DND-41 (cell line): ENCODE data around the gene RFX1.

Experiments
- ATAC-seq: fragments of 200-7000 bp; cut with Tn5 transposase; 3 replicates; pipeline ENCODE4 v1.9.1; 2021; ENCODE audit warnings: low read depth; ENCODE audit not compliant: insufficient read depth
- DNase-seq: peaks from one replicate; pipeline ENCODE4 v3.0.0-alpha.2; 2020
- H2AFZ ChIP-seq: 2 replicates; pipeline ENCODE4 v1.6.0; 2012; ENCODE audit warnings: low read depth, low read length
- H3K27ac ChIP-seq: 2 replicates; pipeline ENCODE4 v1.5.1; 2012; ENCODE audit warnings: low read length, inconsistent platforms
- H3K27me3 ChIP-seq: fragments of 200-600 bp; sonication (generic); 2 replicates; pipeline ENCODE4 v1.6.0; 2012; ENCODE audit warnings: low read length, mild to moderate bottlenecking, inconsistent platforms; ENCODE audit not compliant: insufficient read depth, poor library complexity
- H3K36me3 ChIP-seq: 2 replicates; pipeline ENCODE4 v1.5.1; 2012; ENCODE audit warnings: low read length, inconsistent platforms; ENCODE audit not compliant: insufficient read depth
- H3K4me1 ChIP-seq: 2 replicates; pipeline ENCODE4 v1.5.1; 2012; ENCODE audit warnings: mild to moderate bottlenecking, low read length; ENCODE audit not compliant: insufficient read depth
- H3K4me2 ChIP-seq: 2 replicates; pipeline ENCODE4 v1.6.0; 2012; ENCODE audit warnings: mild to moderate bottlenecking, moderate library complexity, low read length, inconsistent platforms; ENCODE audit not compliant: insufficient read depth
- H3K4me3 ChIP-seq, 2 experiments: fragments of 200-600 bp in 1 of 2; shearing (Covaris generic) in 1 of 2; 2 replicates each; pipeline ENCODE4 v1.5.1; 2012 to 2016; ENCODE audit warnings: inconsistent platforms in 2 of 2, low read length in 2 of 2, mild to moderate bottlenecking in 2 of 2, low read depth in 1 of 2, moderate library complexity in 1 of 2
- H3K79me2 ChIP-seq: 2 replicates; pipeline ENCODE4 v1.6.0; 2012; ENCODE audit warnings: low read length, inconsistent platforms; ENCODE audit not compliant: insufficient read depth
- H3K9ac ChIP-seq: 2 replicates; pipeline ENCODE4 v1.6.0; 2012; ENCODE audit warnings: low read depth, mild to moderate bottlenecking, inconsistent platforms, low read length, moderate library complexity
- H3K9me3 ChIP-seq: 2 replicates; pipeline ENCODE4 v1.5.1; 2012; ENCODE audit warnings: low read length, moderate library complexity, mild to moderate bottlenecking, inconsistent platforms; ENCODE audit not compliant: insufficient read depth, severe bottlenecking
- H4K20me1 ChIP-seq: 2 replicates; pipeline ENCODE4 v1.6.0; 2012; ENCODE audit warnings: low read length; ENCODE audit not compliant: insufficient read depth
- CTCF ChIP-seq: IDR thresholded peaks from 2 replicates; pipeline ENCODE4 v1.5.1; 2012; ENCODE audit warnings: borderline replicate concordance, low read length, moderate library complexity, mild to moderate bottlenecking; ENCODE audit not compliant: poor library complexity, severe bottlenecking; ENCODE audit errors: extremely low read depth
- EZH2 ChIP-seq: IDR thresholded peaks from 3 replicates; pipeline ENCODE4 v1.6.1; 2012; ENCODE audit warnings: borderline replicate concordance, low read depth, mild to moderate bottlenecking, moderate library complexity, low read length, inconsistent platforms; ENCODE audit not compliant: severe bottlenecking

Gene RFX1

GRCh38 chr19:13964776-13965175 lies 41.3 kb downstream of the RFX1 start:
- no peaks in the 10 kb centered on the region for H3K4me1 ChIP-seq
- no peak overlapping the region for H3K4me2 ChIP-seq
- H3K79me2 ChIP-seq = no peaks in the 10 kb centered on the region
- no peaks in the 10 kb centered on the region for H3K27me3 ChIP-seq
- no peak overlapping the region for H3K27ac ChIP-seq
- H3K36me3 ChIP-seq = peaks cover 72% of the 10 kb centered on the region
- no peak overlapping the region for H2AFZ ChIP-seq
- H3K9ac ChIP-seq = no peak overlapping the region
- H3K9me3 ChIP-seq = no peaks in the 10 kb centered on the region
- ATAC-seq = no peak
- TF ChIP-seq CTCF (no peak), EZH2 (no peak)
- H4K20me1 ChIP-seq = no peaks in the 10 kb centered on the region
- DNase-seq = no peak
- no peak overlapping the region for H3K4me3 ChIP-seq

- Histone ChIP-seq H3K79me2 (no peaks in the 10 kb centered on the region), H2AFZ (no peak overlapping the region), H4K20me1 (no peaks in the 10 kb centered on the region), H3K4me3 (no peak overlapping the region), H3K36me3 (peaks cover 72% of the 10 kb centered on the region), H3K4me2 (no peak overlapping the region), H3K9me3 (no peaks in the 10 kb centered on the region), H3K4me1 (no peaks in the 10 kb centered on the region), H3K27me3 (no peaks in the 10 kb centered on the region), H3K9ac (no peak overlapping the region), H3K27ac (no peak overlapping the region)
- no peak for DNase-seq
- ATAC-seq = no peak
- TF ChIP-seq EZH2 (no peak), CTCF (no peak)
Measured at GRCh38 chr19:13963603-13964105, 42.5 kb downstream of the RFX1 start.

- Histone ChIP-seq H4K20me1 (peaks cover 7% of the 10 kb centered on the region; the same call in 1 of the 2 replicates), H3K9me3 (no peaks in the 10 kb centered on the region), H3K27ac (no peak overlapping the region), H3K79me2 (no peaks in the 10 kb centered on the region), H3K27me3 (no peaks in the 10 kb centered on the region), H3K36me3 (peaks cover 73% of the 10 kb centered on the region), H3K4me3 (no peak overlapping the region), H3K4me2 (no peak overlapping the region), H2AFZ (no peak overlapping the region), H3K9ac (no peak overlapping the region), H3K4me1 (no peaks in the 10 kb centered on the region)
- DNase-seq (no peak), ATAC-seq (no peak)
- TF ChIP-seq CTCF (no peak), EZH2 (no peak)
Measured at GRCh38 chr19:13962699-13963602, 43.2 kb downstream of the RFX1 start.
